ENCODE data around the gene CDH13.

DNA sequence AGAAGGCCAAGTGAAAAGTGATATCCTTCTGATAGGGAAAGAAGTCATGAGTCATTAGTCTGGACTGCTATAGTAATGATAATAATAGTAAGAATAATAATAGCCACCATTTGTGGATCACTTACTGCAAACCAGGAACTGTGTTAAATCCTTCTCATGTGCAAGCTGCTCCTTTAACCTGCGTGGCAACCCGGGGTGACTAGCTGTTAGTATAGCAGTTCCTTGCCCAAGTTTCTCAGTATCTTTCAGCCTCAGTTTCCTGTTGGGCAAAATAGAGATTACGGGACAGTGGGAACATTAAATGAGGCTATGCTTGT lies 129.5 kb downstream of the CDH13 start:
- no peak for TF ChIP-seq POLR2AphosphoS5 (IDR thresholded peaks at IDR 0.05; ENCODE audit: borderline replicate concordance, low read depth, low read length)
- TF ChIP-seq EZH2 (IDR thresholded peaks at IDR 0.05), result no peak

All from SK-N-MC (cell line).